NCI-H524 (cell line): ENCODE measurements around the gene INSL3.
"Not testable (repeated sequence)": the region's sequence is repeated elsewhere in the genome, so short reads cannot be mapped to it uniquely, and the experiment has no call there.

ENCODE experiments used
- DNase-seq, 2 experiments: peaks; one replicate each; lab custom pipeline; 2025; lab: John Stamatoyannopoulos, UW

INSL3 gene

GRCh38 chr19:17784201-17785008 lies 36.9 kb downstream of the INSL3 start:
- peak; percentile 80 for DNase-seq

GRCh38 chr19:17783721-17784120 lies 37.6 kb downstream of the INSL3 start:
- not testable (repeated sequence) for DNase-seq

- DNase-seq = no peak
Measured at GRCh38 chr19:17780781-17781180, 40.5 kb downstream of the INSL3 start.

GRCh38 chr19:17778968-17779929 lies 42.1 kb downstream of the INSL3 start:
- DNase-seq = no peak

GRCh38 chr19:17778251-17778967 lies 42.9 kb downstream of the INSL3 start:
- DNase-seq = no peak

GRCh38 chr19:17777840-17778239 lies 43.5 kb downstream of the INSL3 start:
- DNase-seq = not testable (repeated sequence)

- DNase-seq = no peak
Measured at GRCh38 chr19:17775991-17776803, 45.1 kb downstream of the INSL3 start.

GRCh38 chr19:17775245-17775927 lies 45.9 kb downstream of the INSL3 start:
- DNase-seq = peak in 1 of 2 experiments; percentile 37

GRCh38 chr19:17772172-17772571 lies 49.1 kb downstream of the INSL3 start:
- DNase-seq = no peak

GRCh38 chr19:17770613-17771012 lies 50.7 kb downstream of the INSL3 start:
- no peak for DNase-seq

GRCh38 chr19:17767559-17767958 lies 53.8 kb downstream of the INSL3 start:
- DNase-seq = no peak

GRCh38 chr19:17766543-17767131 lies 54.7 kb downstream of the INSL3 start:
- DNase-seq = peak; percentile 89 to 94
